Esophagus squamous epithelium (tissue), 4 donors: ENCODE data around the gene DMPK.

ENCODE experiments used
- POLR2A ChIP-seq, 4 donors: fragments of 450-650 bp; IDR thresholded peaks; one replicate each; pipeline ENCODE4 v1.6.1; 2017; ENCODE audit warnings: antibody characterized with exemption in 4 of 4, mild to moderate bottlenecking in 4 of 4, moderate library complexity in 3 of 4
- TF ChIP-seq, protein P1 (sequence below), 6 experiments: fragments of 450-650 bp in 4 of 6; fragments of 200-600 bp in 2 of 6; sonication (generic) in 2 of 6; IDR thresholded peaks; one replicate each; pipeline ENCODE4 v1.5.1; 2016 to 2019; ENCODE audit warnings: antibody characterized with exemption in 6 of 6, mild to moderate bottlenecking in 4 of 6, moderate library complexity in 4 of 6

DNA sequence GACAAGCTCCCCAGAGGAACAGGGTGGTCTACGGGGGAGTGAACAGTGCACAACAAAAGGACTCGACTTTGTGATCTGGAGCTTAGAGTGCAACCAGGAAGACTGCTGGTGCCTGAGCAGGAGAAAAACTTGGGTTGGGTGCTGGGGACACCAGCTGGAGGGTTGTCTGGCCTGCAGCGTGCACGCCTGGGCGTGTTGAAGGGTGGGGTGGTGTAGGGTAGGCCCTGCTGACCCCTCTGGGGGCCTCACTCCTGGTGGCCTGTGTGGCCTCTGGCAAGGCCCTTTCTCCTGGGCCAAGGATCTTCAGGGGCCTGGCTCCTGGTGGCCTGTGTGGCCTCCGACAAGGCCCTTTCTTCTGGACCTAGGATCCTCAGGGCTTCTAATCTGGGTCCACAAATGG is 37.5 kb upstream of the DMPK start:
- TF ChIP-seq POLR2A (IDR thresholded peaks at IDR 0.05), result no peak
- TF ChIP-seq, protein P1, sequence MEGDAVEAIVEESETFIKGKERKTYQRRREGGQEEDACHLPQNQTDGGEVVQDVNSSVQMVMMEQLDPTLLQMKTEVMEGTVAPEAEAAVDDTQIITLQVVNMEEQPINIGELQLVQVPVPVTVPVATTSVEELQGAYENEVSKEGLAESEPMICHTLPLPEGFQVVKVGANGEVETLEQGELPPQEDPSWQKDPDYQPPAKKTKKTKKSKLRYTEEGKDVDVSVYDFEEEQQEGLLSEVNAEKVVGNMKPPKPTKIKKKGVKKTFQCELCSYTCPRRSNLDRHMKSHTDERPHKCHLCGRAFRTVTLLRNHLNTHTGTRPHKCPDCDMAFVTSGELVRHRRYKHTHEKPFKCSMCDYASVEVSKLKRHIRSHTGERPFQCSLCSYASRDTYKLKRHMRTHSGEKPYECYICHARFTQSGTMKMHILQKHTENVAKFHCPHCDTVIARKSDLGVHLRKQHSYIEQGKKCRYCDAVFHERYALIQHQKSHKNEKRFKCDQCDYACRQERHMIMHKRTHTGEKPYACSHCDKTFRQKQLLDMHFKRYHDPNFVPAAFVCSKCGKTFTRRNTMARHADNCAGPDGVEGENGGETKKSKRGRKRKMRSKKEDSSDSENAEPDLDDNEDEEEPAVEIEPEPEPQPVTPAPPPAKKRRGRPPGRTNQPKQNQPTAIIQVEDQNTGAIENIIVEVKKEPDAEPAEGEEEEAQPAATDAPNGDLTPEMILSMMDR (IDR thresholded peaks at IDR 0.05), result no peak
